Pulmonary artery endothelial cell (primary cell): ENCODE results near the gene ANKRD1. TPM values are rescaled to one million over a fixed set of nuclear protein-coding genes. Genes with fewer than 3 reads are reported as not detected.

ENCODE experiments used
- DNase-seq: peaks from one replicate; pipeline ENCODE4 v3.0.0-alpha.2; 2011; ENCODE audit warnings: low read depth, low spot score
- total RNA-seq: library from RNA; depleted of rRNA; stranded (reverse); fragments of >200 nt; gene quantifications from 2 replicates; pipeline ENCODE4 v1.2.3, GENCODE V29; 2014

ANKRD1 gene
- total RNA-seq, 1 donor from 2014 or later, result 660 TPM

DNA sequence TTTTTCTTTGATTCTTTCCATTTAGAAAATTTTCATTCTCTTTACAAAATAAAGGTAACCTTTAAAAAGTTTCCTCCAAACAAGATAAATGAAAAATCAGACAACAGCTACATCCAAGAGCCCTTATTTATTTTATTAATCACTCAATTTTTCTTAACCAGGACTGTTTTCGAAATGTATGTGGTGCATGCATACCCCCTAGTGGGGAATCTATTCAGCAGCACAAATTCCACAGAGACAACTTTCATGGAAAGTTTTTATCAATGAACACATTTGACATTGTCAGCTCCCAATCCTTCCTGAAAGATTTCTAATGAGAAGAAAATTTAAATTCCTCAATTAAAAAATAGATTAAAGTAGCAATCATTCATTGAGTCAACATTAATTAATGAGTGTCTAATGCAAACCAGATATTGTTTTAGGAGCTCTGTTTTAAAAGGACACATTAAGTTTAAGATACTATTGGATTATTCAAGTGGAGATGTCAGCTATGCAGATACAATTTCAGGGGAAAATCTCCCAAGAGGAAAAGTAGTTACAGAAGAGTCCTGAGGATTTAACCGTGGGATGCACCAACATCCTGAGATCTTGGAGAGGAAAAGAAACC lies 57.9 kb downstream of the ANKRD1 start:
- no peak for DNase-seq

Other genes with a start within 250 kb of the ANKRD1 start
- 0.13 and 0.28 TPM in 2 replicates for gene HTR7, start 63.0 kb downstream of the ANKRD1 start, total RNA-seq
- 40.6 and 53.6 TPM in 2 replicates for gene RPP30, start 49.1 kb downstream of the ANKRD1 start, total RNA-seq